Stimulated activated naive CD8-positive, alpha-beta T cell treated with anti-CD3 and anti-CD28 coated beads, Interleukin-15, Interleukin-2, amounts not matched to agents 100 ng/mL and 50 ng/mL, for 24 hours (primary cell): ENCODE data around the gene REXO4.

ENCODE experiments used
- H3K27ac Mint-ChIP-seq: one replicate; pipeline ENCODE4 v1.8.0; 2021; ENCODE audit warnings: mild to moderate bottlenecking, mixed read lengths
- H3K27me3 Mint-ChIP-seq: one replicate; pipeline ENCODE4 v1.8.0; 2021; ENCODE audit warnings: mixed read lengths
- H3K36me3 Mint-ChIP-seq: one replicate; pipeline ENCODE4 v1.8.0; 2021; ENCODE audit warnings: low read depth, mixed read lengths
- H3K4me1 Mint-ChIP-seq: one replicate; pipeline ENCODE4 v1.8.0; 2021; ENCODE audit warnings: low read depth, mixed read lengths
- H3K4me3 Mint-ChIP-seq: one replicate; pipeline ENCODE4 v1.8.0; 2021; ENCODE audit warnings: mild to moderate bottlenecking, mixed read lengths
- H3K9me3 Mint-ChIP-seq: one replicate; pipeline ENCODE4 v1.8.0; 2021; ENCODE audit warnings: mixed read lengths

REXO4 gene

DNA sequence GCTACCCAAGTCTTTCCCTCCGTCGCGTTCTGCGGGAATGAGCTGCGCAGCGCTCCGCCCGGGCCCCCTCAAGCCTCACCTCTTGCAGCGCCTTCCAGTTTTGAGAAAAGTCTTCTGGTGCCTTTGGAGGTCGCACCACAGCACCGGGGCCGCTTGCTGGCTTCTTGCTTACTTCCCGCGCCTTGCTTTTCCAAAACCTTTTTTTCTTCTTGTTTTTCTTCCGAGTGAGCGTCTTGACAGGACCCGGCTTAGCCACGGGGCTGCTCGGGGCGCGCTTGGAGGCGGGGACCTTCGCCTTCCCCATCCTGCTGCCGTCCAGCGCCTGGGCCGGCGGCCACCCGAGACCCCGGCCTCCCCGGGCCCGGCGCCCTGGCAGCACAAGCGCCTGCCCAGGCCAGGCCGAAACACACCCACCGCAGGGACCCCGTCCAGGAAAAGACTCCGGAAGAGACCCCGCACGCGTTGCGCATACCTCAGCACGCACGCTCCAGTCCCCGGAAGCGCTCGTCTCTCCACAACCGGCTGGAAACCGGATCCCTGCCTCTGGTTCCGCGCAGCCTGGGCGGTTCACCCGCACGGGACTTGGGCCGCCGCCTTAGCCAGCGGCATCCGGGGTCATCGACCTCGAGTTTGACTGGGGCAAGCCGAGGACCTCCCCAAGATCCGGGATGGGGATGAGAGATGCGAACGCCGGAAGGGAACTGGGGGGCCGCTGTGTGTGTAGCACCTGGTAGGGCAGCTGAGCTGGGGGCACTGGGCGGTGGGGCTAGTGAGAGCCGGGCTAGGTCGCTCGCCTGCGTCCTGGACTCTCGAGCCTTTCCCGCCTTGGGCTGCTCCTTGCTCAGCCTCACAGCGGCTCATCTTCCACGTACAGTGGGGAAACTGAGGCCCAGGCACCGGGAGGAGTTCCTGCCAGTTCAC, at the start of gene REXO4:
TSS of gene REXO4 (minus strand) at position 470 of the 921 bp plus-strand sequence. CDS start at position 304, 166 bp downstream.
- no peaks in the 10 kb centered on the region for H3K27me3 Mint-ChIP-seq
- H3K9me3 Mint-ChIP-seq: no peaks in the 10 kb centered on the region
- H3K4me3 Mint-ChIP-seq: peak within 1 kb of the TSS; percentile 93
- peak within 1 kb of the TSS; percentile 88 for H3K27ac Mint-ChIP-seq
- H3K4me1 Mint-ChIP-seq: peaks cover 70% of the 10 kb centered on the region
- H3K36me3 Mint-ChIP-seq: peaks cover 40% of the 10 kb centered on the region

DNA sequence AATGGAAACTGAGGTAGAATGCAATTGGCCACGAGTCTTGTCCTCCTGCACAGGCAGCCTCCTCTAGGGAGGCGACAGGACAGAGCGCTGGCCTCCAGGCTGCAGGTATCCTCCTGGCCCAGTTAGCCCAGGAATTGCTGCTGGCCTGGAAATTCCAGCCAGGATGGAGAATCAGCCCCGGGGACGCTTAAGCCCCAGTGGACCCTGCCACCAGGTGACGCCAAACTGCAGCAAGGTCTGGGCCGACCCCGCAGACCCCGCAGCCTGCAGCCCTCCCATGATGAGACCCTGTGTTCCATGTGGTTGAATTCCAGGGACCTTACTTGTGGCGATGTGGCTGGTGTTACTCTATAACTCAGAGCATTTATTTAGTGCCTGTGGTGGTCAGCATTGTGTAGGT, 49.3 kb upstream of the REXO4 start:
- Mint-ChIP-seq H3K4me1 (no peaks in the 10 kb centered on the region), H3K27ac (no peak overlapping the region), H3K27me3 (no peaks in the 10 kb centered on the region), H3K9me3 (no peaks in the 10 kb centered on the region), H3K36me3 (no peaks in the 10 kb centered on the region), H3K4me3 (no peak overlapping the region)

DNA sequence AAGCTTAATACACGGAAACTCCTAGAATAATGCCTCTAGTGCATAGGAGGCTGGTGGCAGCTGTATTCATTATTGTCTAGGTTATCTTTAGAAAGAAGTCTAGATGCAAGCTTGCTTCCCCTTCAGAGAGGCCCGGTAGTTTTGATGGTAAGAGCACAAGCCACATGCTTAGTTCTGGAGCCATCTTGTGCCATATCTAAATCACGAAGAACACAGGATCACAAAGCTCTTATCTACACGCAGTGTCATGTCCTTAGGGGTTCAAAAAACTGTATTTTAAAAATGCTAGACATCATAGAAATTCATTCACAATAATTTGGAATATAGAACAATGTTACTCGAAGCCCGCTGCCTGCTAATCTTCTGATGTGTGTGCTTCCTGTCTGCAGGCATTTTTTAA, 48.2 kb upstream of the REXO4 start:
- Mint-ChIP-seq H3K27ac (no peak overlapping the region), H3K9me3 (no peaks in the 10 kb centered on the region), H3K4me1 (no peaks in the 10 kb centered on the region), H3K27me3 (no peaks in the 10 kb centered on the region), H3K4me3 (no peak overlapping the region), H3K36me3 (no peaks in the 10 kb centered on the region)

DNA sequence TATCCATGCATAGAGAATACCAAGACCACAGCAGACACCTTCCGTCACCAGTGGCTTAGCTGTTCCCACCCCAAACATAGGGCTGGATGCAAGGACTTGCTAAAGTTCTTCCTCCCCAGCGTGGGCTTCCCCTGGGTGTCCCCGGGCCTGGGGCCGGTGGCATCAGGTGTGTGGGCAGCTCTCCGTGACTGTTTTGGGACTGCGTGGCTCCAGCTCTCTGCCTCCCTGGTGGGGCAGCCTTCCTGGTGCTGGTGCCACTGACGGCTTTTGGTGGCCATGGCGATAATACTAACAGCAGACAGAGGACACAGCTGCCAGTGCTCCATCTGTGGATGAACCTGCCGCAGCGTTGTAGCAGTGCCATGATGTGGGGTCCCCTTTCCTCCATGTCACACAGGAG, 46.8 kb upstream of the REXO4 start:
- H3K27me3 Mint-ChIP-seq: no peaks in the 10 kb centered on the region
- peaks cover 6% of the 10 kb centered on the region for H3K4me1 Mint-ChIP-seq
- H3K36me3 Mint-ChIP-seq: no peaks in the 10 kb centered on the region
- no peak overlapping the region for H3K27ac Mint-ChIP-seq
- no peaks in the 10 kb centered on the region for H3K9me3 Mint-ChIP-seq
- H3K4me3 Mint-ChIP-seq: no peak overlapping the region

DNA sequence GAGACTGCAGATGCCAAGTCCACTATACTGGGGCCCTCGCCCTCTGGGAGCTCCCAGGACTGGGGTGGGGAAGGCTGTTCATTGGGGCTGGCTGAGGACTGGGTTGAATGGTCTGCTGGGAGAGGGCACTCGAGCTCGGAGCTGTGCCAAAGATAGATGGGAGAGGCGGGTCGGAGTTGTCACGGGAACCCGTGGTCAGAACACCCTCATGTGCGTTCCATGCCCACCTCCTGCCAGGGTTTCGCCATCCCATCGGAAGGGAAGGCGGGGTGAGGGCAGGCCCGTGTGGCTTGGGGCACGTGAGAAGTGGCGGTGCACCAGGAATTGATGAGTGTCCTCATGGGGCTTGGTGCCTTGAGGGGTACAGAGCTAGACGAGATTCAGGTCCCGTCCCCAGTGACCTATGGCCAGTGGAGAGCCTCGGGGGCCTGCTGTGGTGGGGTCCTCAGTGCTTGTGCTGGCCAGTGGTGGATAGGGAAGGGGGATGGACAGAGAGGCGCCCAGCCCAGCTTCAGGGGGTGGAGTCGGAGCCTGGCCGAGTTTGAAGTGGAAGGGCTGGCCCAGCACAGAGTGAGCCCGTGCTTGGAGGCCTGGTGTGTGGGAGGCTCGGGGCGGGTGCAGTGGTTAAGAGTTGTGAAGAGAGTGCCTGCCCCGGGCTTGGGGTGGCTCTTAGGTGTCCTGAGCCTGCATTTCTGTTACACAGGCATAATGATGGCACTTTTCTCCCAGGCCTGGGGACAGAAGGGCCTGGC, 46.2 kb upstream of the REXO4 start:
- H3K36me3 Mint-ChIP-seq: no peaks in the 10 kb centered on the region
- H3K27me3 Mint-ChIP-seq: no peaks in the 10 kb centered on the region
- H3K4me3 Mint-ChIP-seq: no peak overlapping the region
- no peaks in the 10 kb centered on the region for H3K9me3 Mint-ChIP-seq
- peaks cover 9% of the 10 kb centered on the region for H3K4me1 Mint-ChIP-seq
- H3K27ac Mint-ChIP-seq: no peak overlapping the region

DNA sequence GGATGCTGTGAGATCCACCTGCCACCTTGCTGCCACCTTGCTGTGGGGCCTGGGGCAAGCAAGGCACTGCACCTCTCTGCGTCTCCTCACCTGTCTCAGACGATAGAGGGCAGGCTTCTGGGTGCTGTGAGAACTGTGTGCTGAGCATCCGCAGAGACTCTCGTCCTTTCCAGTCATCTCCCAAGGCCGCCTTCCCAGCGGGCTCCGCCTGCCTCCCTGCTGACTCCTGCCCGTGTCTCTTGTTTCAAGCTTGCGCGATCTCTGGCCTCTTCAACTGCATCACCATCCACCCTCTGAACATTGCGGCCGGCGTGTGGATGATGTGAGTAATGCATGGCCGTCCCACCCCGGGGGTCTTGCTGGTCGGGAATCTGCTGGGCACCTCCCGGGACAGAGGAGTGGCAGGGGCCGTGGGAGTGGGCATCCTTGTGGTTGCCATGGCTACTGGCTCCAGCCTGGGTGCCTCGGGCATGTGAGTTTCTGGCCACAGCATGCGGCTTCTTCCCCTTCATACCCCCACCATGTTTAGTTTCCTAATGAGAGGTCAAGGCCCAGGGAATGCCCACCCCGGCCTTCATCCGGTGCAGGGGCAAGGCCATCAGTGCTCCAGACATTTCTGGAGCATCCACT, 45.5 kb upstream of the REXO4 start:
- no peak overlapping the region for H3K27ac Mint-ChIP-seq
- no peak overlapping the region for H3K4me3 Mint-ChIP-seq
- no peaks in the 10 kb centered on the region for H3K9me3 Mint-ChIP-seq
- H3K4me1 Mint-ChIP-seq: peaks cover 9% of the 10 kb centered on the region
- H3K36me3 Mint-ChIP-seq: no peaks in the 10 kb centered on the region
- H3K27me3 Mint-ChIP-seq: no peaks in the 10 kb centered on the region

DNA sequence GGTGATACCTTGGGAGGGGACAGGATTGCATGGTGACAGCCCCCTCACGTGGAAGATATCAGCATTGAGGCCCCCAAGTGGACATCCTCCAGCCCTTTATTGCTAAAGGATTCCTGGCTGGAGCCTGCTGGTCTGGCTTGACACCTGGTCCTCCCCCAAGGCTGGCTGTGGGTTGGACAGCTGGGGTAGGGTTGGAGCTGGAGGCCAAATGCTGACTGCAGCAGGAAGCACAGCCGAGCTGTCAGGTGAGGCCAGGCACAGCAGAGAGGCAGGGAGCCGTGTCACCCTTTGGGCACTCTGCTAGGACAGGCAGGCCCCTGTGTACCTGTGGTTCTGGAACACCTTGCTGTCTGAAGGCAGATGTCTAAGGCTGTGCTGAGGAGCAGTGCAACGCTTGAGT, 44.2 kb upstream of the REXO4 start:
- peaks cover 9% of the 10 kb centered on the region for H3K4me1 Mint-ChIP-seq
- no peaks in the 10 kb centered on the region for H3K9me3 Mint-ChIP-seq
- H3K27ac Mint-ChIP-seq: no peak overlapping the region
- no peaks in the 10 kb centered on the region for H3K27me3 Mint-ChIP-seq
- no peaks in the 10 kb centered on the region for H3K36me3 Mint-ChIP-seq
- no peak overlapping the region for H3K4me3 Mint-ChIP-seq

- Mint-ChIP-seq H3K27me3 (no peaks in the 10 kb centered on the region), H3K27ac (no peak overlapping the region), H3K4me3 (peak overlapping the region; percentile 59), H3K9me3 (no peaks in the 10 kb centered on the region), H3K36me3 (no peaks in the 10 kb centered on the region), H3K4me1 (peaks cover 9% of the 10 kb centered on the region)
Observed at GRCh38 chr9:133460405-133461175, 42.8 kb upstream of the REXO4 start.

DNA sequence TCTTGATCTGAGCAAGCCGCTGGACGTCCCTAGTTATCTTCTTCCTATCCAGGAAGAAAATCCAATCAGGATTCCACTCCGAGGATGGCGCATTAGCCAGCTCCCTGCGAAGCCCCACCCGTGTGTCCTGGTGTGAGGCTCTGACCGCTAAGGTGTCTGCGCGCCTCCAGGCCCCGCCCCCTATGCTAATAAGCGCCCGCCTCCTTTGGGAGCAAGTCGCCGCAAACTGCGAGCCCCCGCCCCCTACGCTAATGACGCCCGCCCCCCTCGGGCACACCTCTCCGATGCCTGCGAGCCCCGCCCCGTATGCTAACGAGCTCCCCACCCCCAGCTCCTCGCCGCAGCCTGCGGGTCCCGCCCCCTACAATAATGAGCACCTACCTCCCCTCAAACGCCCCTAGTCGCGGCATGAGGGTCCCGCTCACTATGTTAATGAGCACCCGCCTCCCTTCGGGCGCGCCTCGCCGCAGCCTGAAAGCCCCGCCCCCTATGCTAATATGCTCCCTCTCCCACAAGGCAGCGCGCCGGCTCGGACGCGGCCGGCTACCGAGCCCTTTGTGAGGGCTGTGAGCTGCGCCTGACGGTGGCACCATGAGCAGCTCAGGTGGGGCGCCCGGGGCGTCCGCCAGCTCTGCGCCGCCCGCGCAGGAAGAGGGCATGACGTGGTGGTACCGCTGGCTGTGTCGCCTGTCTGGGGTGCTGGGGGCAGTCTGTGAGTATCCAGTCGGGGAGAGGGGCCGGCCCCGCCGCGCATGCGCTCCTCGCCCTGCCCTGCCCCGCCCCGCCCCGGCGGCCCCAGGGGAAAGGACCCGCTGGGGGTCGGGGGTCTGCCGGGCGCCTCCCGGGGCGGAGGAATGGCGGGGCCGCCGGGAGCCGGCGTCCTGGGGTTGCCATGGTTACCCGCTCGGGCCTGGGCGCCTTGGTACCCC, 41.9 kb upstream of the REXO4 start, which contains the start of gene CACFD1:
TSS of gene CACFD1 (plus strand) at position 503 of the 929 bp plus-strand sequence. CDS start at position 592, 89 bp downstream.
- Mint-ChIP-seq H3K4me3 (peak within 1 kb of the TSS; percentile 78), H3K36me3 (no peaks in the 10 kb centered on the region), H3K27me3 (no peaks in the 10 kb centered on the region), H3K27ac (peak within 1 kb of the TSS; percentile 11), H3K9me3 (no peaks in the 10 kb centered on the region), H3K4me1 (peaks cover 9% of the 10 kb centered on the region)

GRCh38 chr9:133458643-133459312, 41.0 kb upstream of the REXO4 start:
- H3K36me3 Mint-ChIP-seq: no peaks in the 10 kb centered on the region
- H3K9me3 Mint-ChIP-seq: no peaks in the 10 kb centered on the region
- peaks cover 9% of the 10 kb centered on the region for H3K4me1 Mint-ChIP-seq
- no peaks in the 10 kb centered on the region for H3K27me3 Mint-ChIP-seq
- no peak overlapping the region for H3K27ac Mint-ChIP-seq
- peak overlapping the region; percentile 78 for H3K4me3 Mint-ChIP-seq

- H3K4me1 Mint-ChIP-seq: peaks cover 9% of the 10 kb centered on the region
- H3K9me3 Mint-ChIP-seq: no peaks in the 10 kb centered on the region
- H3K36me3 Mint-ChIP-seq: no peaks in the 10 kb centered on the region
- no peaks in the 10 kb centered on the region for H3K27me3 Mint-ChIP-seq
- H3K27ac Mint-ChIP-seq: no peak overlapping the region
- no peak overlapping the region for H3K4me3 Mint-ChIP-seq
Observed at GRCh38 chr9:133457748-133458147, 39.9 kb upstream of the REXO4 start.

- H3K4me3 Mint-ChIP-seq: no peak overlapping the region
- H3K4me1 Mint-ChIP-seq: peaks cover 9% of the 10 kb centered on the region
- H3K27me3 Mint-ChIP-seq: no peaks in the 10 kb centered on the region
- H3K9me3 Mint-ChIP-seq: no peaks in the 10 kb centered on the region
- H3K27ac Mint-ChIP-seq: no peak overlapping the region
- H3K36me3 Mint-ChIP-seq: no peaks in the 10 kb centered on the region
Observed at GRCh38 chr9:133457233-133457632, 39.4 kb upstream of the REXO4 start.

- H3K27me3 Mint-ChIP-seq: no peaks in the 10 kb centered on the region
- H3K4me3 Mint-ChIP-seq: no peak overlapping the region
- no peaks in the 10 kb centered on the region for H3K36me3 Mint-ChIP-seq
- no peak overlapping the region for H3K27ac Mint-ChIP-seq
- H3K9me3 Mint-ChIP-seq: no peaks in the 10 kb centered on the region
- peaks cover 9% of the 10 kb centered on the region for H3K4me1 Mint-ChIP-seq
Observed at GRCh38 chr9:133456409-133456808, 38.6 kb upstream of the REXO4 start.
